OCI-LY3 (cell line): ENCODE measurements around the gene BNC2.

ENCODE experiments used
- EZH2phosphoT487 ChIP-seq: fragments of 200-600 bp; shearing (Covaris generic); IDR thresholded peaks from 2 replicates; pipeline ENCODE4 v1.6.1; 2018; ENCODE audit warnings: antibody characterized with exemption, mixed run types, low read depth
- TF ChIP-seq, protein P1 (sequence below): fragments of 200-600, 300-600 bp; sonication (generic); IDR thresholded peaks from 2 replicates; pipeline ENCODE4 v1.5.1; 2014; ENCODE audit warnings: antibody characterized with exemption, low read length, low read depth

DNA sequence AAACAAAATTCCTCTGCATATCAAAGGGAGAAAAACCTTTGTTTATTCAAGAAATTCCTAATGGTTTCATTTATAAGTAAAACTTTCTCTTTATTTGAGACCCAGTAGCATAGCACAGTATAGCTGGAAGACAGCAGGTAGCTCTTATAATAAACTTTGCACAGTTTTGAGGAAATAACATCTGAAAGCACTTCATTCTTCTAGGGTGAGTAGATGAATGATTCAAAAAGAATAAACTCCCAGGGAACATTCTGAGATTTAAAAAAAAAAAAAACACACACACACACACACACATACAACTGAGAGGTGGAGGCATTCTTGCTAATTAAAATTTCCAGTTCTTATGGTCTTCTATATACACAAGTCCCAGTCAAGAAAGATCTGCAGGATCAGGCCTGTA is 197.3 kb downstream of the BNC2 start:
- TF ChIP-seq, protein P1, sequence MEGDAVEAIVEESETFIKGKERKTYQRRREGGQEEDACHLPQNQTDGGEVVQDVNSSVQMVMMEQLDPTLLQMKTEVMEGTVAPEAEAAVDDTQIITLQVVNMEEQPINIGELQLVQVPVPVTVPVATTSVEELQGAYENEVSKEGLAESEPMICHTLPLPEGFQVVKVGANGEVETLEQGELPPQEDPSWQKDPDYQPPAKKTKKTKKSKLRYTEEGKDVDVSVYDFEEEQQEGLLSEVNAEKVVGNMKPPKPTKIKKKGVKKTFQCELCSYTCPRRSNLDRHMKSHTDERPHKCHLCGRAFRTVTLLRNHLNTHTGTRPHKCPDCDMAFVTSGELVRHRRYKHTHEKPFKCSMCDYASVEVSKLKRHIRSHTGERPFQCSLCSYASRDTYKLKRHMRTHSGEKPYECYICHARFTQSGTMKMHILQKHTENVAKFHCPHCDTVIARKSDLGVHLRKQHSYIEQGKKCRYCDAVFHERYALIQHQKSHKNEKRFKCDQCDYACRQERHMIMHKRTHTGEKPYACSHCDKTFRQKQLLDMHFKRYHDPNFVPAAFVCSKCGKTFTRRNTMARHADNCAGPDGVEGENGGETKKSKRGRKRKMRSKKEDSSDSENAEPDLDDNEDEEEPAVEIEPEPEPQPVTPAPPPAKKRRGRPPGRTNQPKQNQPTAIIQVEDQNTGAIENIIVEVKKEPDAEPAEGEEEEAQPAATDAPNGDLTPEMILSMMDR: no peak
- no peak for TF ChIP-seq EZH2phosphoT487
